T47D (cell line): ENCODE data around the gene ZNF175.

ENCODE experiments used
- DNase-seq, 2 experiments: peaks; one replicate each; pipeline versions ENCODE4 v3.0.0 to v3.0.0-alpha.2; 2011 to 2012; ENCODE audit warnings: low read depth in 1 of 2, low spot score in 1 of 2
- JUND ChIP-seq: IDR thresholded peaks from 2 replicates; pipeline ENCODE4 v1.6.1; 2012; ENCODE audit warnings: low read depth
- in situ Hi-C: cut with HindIII; loops from 2 replicates; pipeline ENCODE4 v1.10.0; 2016; ENCODE audit warnings: low sequenced_read_pairs, low pct_unique_long_range_greater_than_20kb

ZNF175 gene

GRCh38 chr19:51570962-51571575 lies at the start of gene ZNF175:
Gene ZNF175, plus strand, starts transcription at chr19:51571283. Its CDS starts 2,047 bp downstream, at chr19:51573330.
- TF ChIP-seq JUND, result no peak
- peak; percentile 48 to 94 for DNase-seq
- in situ Hi-C loops, result no loop called here

DNA sequence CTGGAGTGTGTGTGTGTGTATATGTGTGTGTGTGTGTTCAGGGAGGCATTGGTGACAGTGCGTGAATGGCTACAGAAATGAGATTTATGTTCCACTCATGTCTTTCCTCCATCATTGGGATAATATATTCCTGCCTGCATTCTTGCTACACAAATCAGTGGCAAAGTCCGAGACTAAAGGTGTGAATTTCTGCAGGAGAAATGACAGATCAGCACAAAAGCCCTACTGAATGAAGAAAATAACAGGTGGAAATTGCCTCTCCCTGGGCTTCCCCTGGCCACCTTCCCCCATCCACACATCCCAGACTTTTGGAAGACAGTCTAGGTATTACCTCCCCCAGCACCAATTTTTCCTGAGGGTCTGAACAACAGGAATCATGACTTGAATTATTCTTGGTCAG lies 49.7 kb upstream of the ZNF175 start:
- in situ Hi-C loops, result no loop called here
- no peak for DNase-seq
- no peak for TF ChIP-seq JUND

GRCh38 chr19:51521781-51522180 lies 49.3 kb upstream of the ZNF175 start:
- TF ChIP-seq JUND, result no peak
- DNase-seq, result no peak
- in situ Hi-C loops, result no loop called here

GRCh38 chr19:51524666-51525264 lies 46.3 kb upstream of the ZNF175 start:
- TF ChIP-seq JUND, result no peak
- DNase-seq, result no peak
- in situ Hi-C loops, result no loop called here

DNA sequence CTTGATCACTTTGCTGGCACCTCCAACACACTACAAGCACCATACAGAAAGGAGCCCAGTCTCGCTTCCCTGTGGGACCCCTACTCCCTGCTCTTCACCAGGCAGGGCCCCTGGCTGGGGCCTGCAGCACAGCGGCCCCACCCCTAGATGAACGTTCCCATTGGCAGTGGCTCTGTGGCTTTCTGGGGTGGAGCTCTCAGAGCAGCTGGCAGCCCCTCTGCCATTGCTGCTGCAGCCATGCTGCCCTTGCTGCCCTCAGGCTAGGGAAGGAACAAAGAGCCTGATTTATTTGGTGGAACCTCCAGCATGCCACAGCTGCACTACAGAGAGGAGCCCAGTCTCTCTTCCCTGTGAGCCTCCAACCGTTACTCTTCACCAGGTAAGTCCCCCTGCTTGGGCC lies 45.4 kb upstream of the ZNF175 start:
- in situ Hi-C loops, result no loop called here
- no peak for TF ChIP-seq JUND
- DNase-seq, result no peak

DNA sequence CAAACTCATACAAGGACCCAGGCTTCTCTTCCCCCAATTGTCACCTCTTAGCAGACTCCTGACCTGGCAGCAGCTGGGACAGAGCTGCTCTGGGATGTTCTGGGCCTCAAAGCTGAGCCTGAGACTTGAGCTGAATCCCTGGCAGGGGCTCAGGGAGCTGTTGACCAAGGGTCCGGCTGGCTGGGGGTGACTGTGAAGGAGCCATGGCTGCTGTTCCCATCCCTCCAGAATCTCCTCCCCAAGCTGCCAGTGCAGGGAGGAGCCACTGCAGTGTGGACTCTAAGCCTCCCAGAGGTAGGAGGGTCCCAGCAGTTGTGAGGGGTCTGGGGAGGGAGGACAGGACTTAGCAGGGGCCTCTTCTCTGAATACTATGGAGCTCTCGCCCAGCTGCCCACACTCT lies 41.8 kb upstream of the ZNF175 start:
- in situ Hi-C loops, result no loop called here
- no peak for DNase-seq
- TF ChIP-seq JUND, result no peak

GRCh38 chr19:51530616-51531015 lies 40.5 kb upstream of the ZNF175 start:
- in situ Hi-C loops, result no loop called here
- DNase-seq, result no peak
- no peak for TF ChIP-seq JUND

GRCh38 chr19:51531349-51532315 lies 39.5 kb upstream of the ZNF175 start, which contains the start of gene SIGLEC6:
Gene SIGLEC6, minus strand, starts transcription at chr19:51531670. Its CDS starts 22 bp downstream, at chr19:51531648.
- no peak for DNase-seq
- in situ Hi-C loops, result no loop called here
- no peak for TF ChIP-seq JUND

DNA sequence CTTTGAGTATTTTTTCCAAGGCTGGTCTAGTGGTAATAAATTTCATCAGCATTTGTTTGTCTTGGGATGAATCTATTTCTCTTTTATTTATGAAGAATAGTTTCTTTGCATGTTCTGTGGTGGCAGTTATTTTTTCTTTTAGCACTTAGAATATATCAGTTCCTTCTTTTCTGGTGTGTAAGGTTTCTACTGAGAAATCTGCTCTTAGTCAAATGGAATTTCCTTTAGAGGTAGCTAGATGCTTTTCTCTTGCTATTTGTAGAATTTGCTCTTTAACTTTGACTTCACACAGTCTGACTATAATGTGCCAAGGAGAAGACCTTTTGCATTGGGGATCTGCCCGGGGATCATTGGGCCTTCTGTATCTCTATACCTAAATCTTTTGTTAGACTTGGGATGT lies 35.5 kb upstream of the ZNF175 start:
- DNase-seq, result no peak
- no peak for TF ChIP-seq JUND
- in situ Hi-C loops, result no loop called here

DNA sequence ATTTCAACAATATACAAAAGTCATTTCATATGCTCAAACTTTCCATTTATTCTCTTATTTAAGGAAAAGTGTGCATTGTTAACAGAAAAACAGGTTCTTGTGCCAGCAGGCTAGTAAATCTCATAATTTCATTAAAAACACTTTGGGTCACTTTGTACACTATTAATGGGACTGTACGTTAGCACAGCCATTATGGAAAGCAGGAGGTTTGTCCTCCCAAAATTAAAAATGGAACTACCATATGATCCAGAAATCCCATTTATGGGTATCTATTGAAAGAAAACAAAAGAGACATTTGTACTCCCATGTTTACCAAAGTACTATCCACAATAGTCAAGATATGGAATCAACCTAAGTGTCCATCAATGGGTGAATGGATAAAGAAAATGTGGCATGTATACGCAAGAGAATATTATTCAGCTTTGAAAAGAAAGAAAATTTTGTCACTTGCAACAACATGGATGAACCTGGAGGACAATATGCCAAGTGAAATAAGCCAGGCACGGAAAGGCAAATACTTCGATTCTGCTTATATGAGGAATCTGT lies 31.2 kb upstream of the ZNF175 start:
- in situ Hi-C loops, result no loop called here
- no peak for TF ChIP-seq JUND
- DNase-seq, result no peak

- in situ Hi-C loops, result no loop called here
- DNase-seq, result no peak
- TF ChIP-seq JUND, result no peak
Measured at GRCh38 chr19:51541458-51542357, 29.4 kb upstream of the ZNF175 start.

DNA sequence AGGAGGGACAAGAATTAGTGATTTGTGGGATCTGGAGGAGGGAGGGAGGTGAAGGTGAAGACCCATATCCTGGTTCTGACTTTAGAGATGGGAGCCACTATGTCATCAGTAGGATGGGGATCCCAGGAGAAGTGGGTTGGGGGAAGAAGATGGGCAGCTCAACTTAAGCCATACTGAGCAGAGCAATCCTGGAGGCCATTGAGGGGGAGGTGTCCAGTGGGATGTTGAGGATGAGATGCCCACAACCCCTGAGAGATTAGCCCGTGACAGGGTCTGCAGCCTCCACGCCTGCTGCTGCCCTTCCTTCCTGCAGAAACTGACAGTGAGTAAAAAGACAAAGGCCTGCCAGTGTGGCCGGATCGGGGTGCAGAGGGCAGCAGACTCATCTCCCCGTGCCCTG lies 28.4 kb upstream of the ZNF175 start:
- in situ Hi-C loops, result no loop called here
- no peak for DNase-seq
- no peak for TF ChIP-seq JUND
